Keratinocyte (primary cell): ENCODE measurements around the gene SURF6.

Experiments used
- CTCF ChIP-seq, 3 experiments: IDR thresholded peaks in 1 of 3; conservative IDR thresholded peaks in 1 of 3; optimal IDR thresholded peaks in 1 of 3; 2 replicates in 2 of 3; 3 replicates in 1 of 3; pipeline versions ENCODE3 to v1.5.1; 2011; ENCODE audit warnings: low read length in 3 of 3, mild to moderate bottlenecking in 3 of 3, moderate library complexity in 2 of 3, control low read depth in 1 of 3, inconsistent platforms in 1 of 3; ENCODE audit not compliant: insufficient read depth in 2 of 3; ENCODE audit errors: extremely low read depth in 1 of 3
- EZH2 ChIP-seq: IDR thresholded peaks from one replicate; pipeline ENCODE4 v1.6.1; 2012; ENCODE audit warnings: inconsistent platforms, mild to moderate bottlenecking, low read length, moderate library complexity

DNA sequence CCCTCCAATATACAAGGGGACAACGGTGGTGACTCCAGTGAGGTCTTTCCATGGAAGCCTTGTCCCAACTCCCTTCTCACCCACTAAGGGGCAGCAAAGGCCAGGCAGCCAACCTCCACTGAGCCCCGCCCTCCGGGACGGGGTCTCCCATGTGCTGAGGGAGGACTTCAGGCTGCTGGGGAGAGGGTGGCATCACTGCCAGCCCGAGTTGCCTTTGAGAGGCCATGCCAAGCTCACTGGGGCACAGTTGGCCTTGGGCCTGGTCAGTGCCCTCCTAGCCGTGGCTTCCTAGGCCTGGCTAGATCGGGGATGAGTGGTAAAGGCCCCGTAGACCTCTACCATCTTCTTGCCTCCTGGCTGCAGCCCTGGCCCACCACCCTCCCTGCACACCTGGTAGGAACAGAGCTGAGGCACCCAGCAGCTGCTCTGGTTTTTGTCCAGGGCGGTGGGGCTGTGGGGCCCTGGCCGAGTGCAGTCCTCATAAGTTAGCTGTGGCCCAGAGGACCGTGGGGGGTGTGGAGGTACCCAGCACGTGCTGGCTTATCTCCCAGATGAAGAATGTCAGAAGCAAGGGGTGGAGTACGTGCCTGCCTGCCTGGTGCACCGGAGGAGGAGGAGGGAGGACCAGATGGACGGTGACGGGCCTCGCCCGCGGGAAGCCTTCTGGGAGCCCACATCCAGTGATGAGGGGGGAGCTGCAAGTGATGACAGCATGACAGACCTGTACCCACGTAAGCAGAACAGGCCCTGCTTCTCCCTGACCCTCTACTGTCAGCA, 23.6 kb upstream of the SURF6 start:
- peak in 2 of 3 experiments; percentile 44 to 51 for TF ChIP-seq CTCF (optimal IDR thresholded peaks at IDR 0.05 in 1 of 3, IDR thresholded peaks at IDR 0.05 in 1 of 3, conservative IDR thresholded peaks at IDR 0.05 in 1 of 3; ENCODE audit: extremely low read depth in 1 of 3, insufficient read depth in 2 of 3, low read length in 3 of 3)
- no peak for TF ChIP-seq EZH2
